T47D (cell line): ENCODE data around the gene PLEKHA8.

Experiments
- DNase-seq, 2 experiments: peaks; one replicate each; pipeline versions ENCODE4 v3.0.0 to v3.0.0-alpha.2; 2011 to 2012; ENCODE audit warnings: low read depth in 1 of 2, low spot score in 1 of 2
- JUND ChIP-seq: IDR thresholded peaks from 2 replicates; pipeline ENCODE4 v1.6.1; 2012; ENCODE audit warnings: low read depth
- in situ Hi-C: cut with HindIII; loops from 2 replicates; pipeline ENCODE4 v1.10.0; 2016; ENCODE audit warnings: low sequenced_read_pairs, low pct_unique_long_range_greater_than_20kb

Gene PLEKHA8

GRCh38 chr7:30148951-30149459 is 120.8 kb downstream of the PLEKHA8 start:
- in situ Hi-C loops, result no loop called here
- no peak for TF ChIP-seq JUND
- peak; percentile 68 to 89 for DNase-seq

GRCh38 chr7:30149640-30150272 is 121.5 kb downstream of the PLEKHA8 start:
- in situ Hi-C loops, result no loop called here
- no peak for DNase-seq
- no peak for TF ChIP-seq JUND

- in situ Hi-C loops, result no loop called here
- no peak for DNase-seq
- no peak for TF ChIP-seq JUND
Measured at GRCh38 chr7:30150711-30151110, 122.5 kb downstream of the PLEKHA8 start.

- in situ Hi-C loops, result no loop called here
- no peak for DNase-seq
- TF ChIP-seq JUND, result no peak
Measured at GRCh38 chr7:30154111-30154587, 125.9 kb downstream of the PLEKHA8 start.

GRCh38 chr7:30155481-30155880 is 127.3 kb downstream of the PLEKHA8 start:
- TF ChIP-seq JUND, result no peak
- no peak for DNase-seq
- in situ Hi-C loops, result no loop called here

- no peak for DNase-seq
- in situ Hi-C loops, result no loop called here
- TF ChIP-seq JUND, result no peak
Measured at GRCh38 chr7:30157204-30157603, 129.0 kb downstream of the PLEKHA8 start.

- in situ Hi-C loops, result no loop called here
- no peak for DNase-seq
- no peak for TF ChIP-seq JUND
Measured at GRCh38 chr7:30159163-30159562, 131.0 kb downstream of the PLEKHA8 start.

- in situ Hi-C loops, result no loop called here
Measured at GRCh38 chr7:30159698-30160143, 131.5 kb downstream of the PLEKHA8 start.

GRCh38 chr7:30160329-30160728 is 132.1 kb downstream of the PLEKHA8 start:
- DNase-seq, result no peak
- no peak for TF ChIP-seq JUND
- in situ Hi-C loops, result no loop called here

More at GRCh38 chr7:30159698-30160143, 131.5 kb downstream of the PLEKHA8 start:
- TF ChIP-seq JUND, result no peak
- DNase-seq, result peak in 1 of 2 experiments; percentile 59

- in situ Hi-C loops, result no loop called here
- TF ChIP-seq JUND, result no peak
- DNase-seq, result no peak
Measured at GRCh38 chr7:30162133-30162532, 133.9 kb downstream of the PLEKHA8 start.

GRCh38 chr7:30162622-30163124 is 134.5 kb downstream of the PLEKHA8 start:
- in situ Hi-C loops, result no loop called here
- no peak for DNase-seq
- TF ChIP-seq JUND, result no peak

GRCh38 chr7:30163231-30163894 is 135.2 kb downstream of the PLEKHA8 start:
- in situ Hi-C loops, result no loop called here
- no peak for TF ChIP-seq JUND

GRCh38 chr7:30164567-30164966 is 136.4 kb downstream of the PLEKHA8 start:
- TF ChIP-seq JUND, result no peak

More at GRCh38 chr7:30163231-30163894, 135.2 kb downstream of the PLEKHA8 start:
- DNase-seq, result no peak

More at GRCh38 chr7:30164567-30164966, 136.4 kb downstream of the PLEKHA8 start:
- peak; percentile 48 to 89 for DNase-seq
- in situ Hi-C loops, result no loop called here
